ENCODE measurements around the gene ROBO2.

DNA sequence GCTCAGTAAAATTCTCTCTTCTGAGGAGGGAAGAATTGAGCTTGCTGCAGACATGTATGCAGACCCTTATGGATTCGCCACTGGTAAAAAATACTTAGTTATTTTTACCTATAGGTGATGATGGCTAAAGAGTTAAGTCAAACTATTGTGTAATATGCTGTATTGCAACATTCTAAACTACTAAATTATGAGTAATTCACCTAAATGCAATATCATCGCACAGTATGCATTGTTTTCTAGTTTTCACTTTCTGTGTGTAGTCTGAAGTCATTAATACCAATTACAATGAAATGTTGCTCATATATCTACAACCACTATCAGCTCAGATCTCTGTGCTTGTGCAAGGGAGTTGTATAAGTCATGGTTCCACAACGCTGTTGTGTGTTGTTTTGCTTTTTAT lies 48.7 kb upstream of the ROBO2 start:
- TF ChIP-seq, protein P1, sequence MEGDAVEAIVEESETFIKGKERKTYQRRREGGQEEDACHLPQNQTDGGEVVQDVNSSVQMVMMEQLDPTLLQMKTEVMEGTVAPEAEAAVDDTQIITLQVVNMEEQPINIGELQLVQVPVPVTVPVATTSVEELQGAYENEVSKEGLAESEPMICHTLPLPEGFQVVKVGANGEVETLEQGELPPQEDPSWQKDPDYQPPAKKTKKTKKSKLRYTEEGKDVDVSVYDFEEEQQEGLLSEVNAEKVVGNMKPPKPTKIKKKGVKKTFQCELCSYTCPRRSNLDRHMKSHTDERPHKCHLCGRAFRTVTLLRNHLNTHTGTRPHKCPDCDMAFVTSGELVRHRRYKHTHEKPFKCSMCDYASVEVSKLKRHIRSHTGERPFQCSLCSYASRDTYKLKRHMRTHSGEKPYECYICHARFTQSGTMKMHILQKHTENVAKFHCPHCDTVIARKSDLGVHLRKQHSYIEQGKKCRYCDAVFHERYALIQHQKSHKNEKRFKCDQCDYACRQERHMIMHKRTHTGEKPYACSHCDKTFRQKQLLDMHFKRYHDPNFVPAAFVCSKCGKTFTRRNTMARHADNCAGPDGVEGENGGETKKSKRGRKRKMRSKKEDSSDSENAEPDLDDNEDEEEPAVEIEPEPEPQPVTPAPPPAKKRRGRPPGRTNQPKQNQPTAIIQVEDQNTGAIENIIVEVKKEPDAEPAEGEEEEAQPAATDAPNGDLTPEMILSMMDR (IDR thresholded peaks at IDR 0.05; ENCODE audit: insufficient read depth, low read length): no peak
- no peak for TF ChIP-seq GABPA (IDR thresholded peaks at IDR 0.05; ENCODE audit: low read depth)
- no peak for TF ChIP-seq POLR2AphosphoS5 (IDR thresholded peaks at IDR 0.05; ENCODE audit: low read depth)
